ENCODE measurements around the gene MED7.

The MED7 gene

DNA sequence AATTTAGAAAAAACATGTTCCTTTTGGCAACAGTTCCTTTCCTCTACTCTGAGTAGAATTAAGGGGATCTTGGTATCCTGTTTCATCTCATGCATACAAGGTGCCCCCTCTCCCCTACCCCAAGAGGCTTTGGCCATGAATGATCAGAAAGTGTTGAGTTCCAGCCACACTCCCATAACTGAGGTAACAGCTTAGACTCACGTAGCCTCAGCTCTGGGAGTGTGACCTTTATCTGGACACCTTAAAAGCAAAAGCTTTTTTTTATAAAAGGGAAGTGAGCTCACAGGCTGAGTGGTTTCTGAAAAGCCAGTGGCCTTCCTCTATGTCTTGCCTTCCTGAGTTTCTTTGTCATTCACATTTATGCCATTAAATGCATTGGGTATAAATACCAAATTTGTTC is 32.9 kb downstream of the MED7 start:
- no peak overlapping the region for H3K4me3 ChIP-seq (replicated peaks; ENCODE audit: low read depth, low read length)
- TF ChIP-seq, protein P1, sequence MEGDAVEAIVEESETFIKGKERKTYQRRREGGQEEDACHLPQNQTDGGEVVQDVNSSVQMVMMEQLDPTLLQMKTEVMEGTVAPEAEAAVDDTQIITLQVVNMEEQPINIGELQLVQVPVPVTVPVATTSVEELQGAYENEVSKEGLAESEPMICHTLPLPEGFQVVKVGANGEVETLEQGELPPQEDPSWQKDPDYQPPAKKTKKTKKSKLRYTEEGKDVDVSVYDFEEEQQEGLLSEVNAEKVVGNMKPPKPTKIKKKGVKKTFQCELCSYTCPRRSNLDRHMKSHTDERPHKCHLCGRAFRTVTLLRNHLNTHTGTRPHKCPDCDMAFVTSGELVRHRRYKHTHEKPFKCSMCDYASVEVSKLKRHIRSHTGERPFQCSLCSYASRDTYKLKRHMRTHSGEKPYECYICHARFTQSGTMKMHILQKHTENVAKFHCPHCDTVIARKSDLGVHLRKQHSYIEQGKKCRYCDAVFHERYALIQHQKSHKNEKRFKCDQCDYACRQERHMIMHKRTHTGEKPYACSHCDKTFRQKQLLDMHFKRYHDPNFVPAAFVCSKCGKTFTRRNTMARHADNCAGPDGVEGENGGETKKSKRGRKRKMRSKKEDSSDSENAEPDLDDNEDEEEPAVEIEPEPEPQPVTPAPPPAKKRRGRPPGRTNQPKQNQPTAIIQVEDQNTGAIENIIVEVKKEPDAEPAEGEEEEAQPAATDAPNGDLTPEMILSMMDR (IDR thresholded peaks at IDR 0.05; ENCODE audit: low read depth, low read length, missing control alignments) = no peak
- no peak for DNase-seq (ENCODE audit: extremely low read depth, low read depth)

DNA sequence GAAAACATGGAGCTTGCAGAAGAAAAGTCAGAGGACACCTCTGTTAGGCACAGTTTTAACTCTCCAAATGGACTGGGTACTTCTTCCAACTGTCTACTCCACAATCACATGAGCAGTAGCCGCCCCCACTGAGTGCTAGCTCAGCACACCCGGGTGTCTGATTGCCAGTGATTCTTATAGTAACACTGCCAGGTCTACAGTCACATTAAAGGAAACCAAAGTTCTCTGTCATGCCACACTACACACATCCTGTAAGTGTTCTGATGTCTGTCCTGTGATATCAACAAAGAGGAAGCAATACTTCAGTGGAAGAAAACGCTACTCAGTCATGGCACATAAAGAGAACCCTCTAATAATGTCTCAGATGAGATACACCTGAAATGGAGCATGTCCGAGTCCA is 33.7 kb downstream of the MED7 start, which contains the start of gene HAVCR2:
Gene HAVCR2, minus strand, starts transcription at position 69 of the 400 bp plus-strand sequence. Its CDS starts 61 bp downstream, at position 8.
- H3K4me3 ChIP-seq (replicated peaks; ENCODE audit: low read depth, low read length) = no peak within 1 kb of the TSS
- no peak for DNase-seq (ENCODE audit: extremely low read depth, low read depth)
- TF ChIP-seq, protein P1 (IDR thresholded peaks at IDR 0.05; ENCODE audit: low read depth, low read length, missing control alignments) = no peak

DNA sequence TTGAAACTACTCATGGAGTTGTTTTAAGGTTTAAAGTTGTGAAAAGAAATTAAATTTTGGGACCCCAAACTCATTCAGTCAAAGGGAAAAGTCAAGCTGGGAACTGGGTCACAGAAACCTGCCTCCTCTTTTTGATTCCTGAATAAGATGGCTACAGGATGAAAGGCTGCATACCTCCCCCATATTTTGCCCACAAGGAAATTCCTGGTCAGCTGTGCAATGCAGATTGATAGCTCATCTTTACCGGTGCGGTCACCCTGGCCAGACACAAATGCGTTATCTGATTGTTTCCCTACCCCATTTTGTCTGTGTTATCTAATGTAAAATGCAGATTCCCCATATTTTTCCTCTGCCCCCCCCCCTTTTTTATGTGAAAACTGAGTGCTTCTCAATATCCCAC is 35.2 kb downstream of the MED7 start:
- TF ChIP-seq, protein P1 (IDR thresholded peaks at IDR 0.05; ENCODE audit: low read depth, low read length, missing control alignments) = no peak
- no peak overlapping the region for H3K4me3 ChIP-seq (replicated peaks; ENCODE audit: low read depth, low read length)
- DNase-seq (ENCODE audit: extremely low read depth, low read depth) = no peak

DNA sequence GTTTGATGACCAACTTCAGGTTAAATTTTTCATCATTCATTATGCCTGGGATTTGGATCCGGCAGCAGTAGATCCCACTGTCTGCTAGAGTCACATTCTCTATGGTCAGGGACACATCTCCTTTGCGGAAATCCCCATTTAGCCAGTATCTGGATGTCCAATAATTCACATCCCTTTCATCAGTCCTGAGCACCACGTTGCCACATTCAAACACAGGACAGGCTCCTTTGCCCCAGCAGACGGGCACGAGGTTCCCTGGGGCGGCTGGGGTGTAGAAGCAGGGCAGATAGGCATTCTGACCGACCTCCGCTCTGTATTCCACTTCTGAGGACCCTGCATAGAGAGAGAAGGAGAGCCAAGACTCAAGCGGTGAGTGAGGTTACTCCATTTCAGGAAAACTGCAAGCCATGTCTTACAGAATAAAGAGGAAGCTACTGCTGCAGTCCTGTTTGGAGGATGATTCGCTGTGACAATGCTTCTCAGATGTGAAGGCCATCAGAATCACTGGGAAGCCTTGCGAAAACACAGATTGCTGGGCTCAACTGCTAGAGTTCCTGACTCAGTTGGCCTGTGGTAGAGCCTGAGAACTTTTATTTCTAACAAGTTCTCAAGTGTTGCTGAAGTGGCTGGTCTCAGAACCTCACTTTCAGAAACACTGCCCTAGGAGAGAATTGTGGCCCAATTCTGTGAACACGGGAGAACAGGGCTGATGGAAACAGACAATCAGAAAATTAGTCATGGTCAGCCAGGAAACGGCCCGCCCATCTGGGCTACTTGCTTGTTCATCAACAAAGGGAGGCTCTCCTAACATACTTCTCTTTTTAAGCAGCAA is 35.8 kb downstream of the MED7 start:
- H3K4me3 ChIP-seq (replicated peaks; ENCODE audit: low read depth, low read length) = no peak overlapping the region
- TF ChIP-seq, protein P1 (IDR thresholded peaks at IDR 0.05; ENCODE audit: low read depth, low read length, missing control alignments) = no peak
- DNase-seq (ENCODE audit: extremely low read depth, low read depth) = no peak

DNA sequence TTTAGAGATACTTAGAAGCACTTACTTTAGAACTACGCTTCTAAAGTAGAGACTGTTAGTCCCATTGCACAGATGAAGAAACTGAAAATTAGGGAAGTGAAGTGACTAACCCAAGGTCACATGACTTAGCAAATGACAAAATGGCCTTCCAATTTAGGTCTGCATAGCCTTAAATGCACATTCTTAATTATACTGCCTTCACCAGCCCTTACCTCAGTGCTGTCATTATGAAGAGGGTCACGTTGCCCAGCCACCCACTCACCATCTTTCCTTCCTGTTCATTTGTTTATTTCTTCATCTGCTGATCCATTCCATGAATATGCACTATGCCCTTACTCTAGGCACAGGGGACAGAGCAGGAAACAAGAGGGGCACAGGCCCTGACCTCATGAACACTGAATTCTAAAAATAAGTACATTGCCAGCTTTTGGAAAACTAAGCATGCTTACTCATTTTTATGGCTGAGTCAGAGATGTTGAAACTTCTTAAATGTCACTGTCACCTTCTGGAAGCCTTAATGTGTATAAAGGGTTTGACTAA is 42.5 kb downstream of the MED7 start:
- peak; percentile 25 for DNase-seq (ENCODE audit: extremely low read depth, low read depth)

DNA sequence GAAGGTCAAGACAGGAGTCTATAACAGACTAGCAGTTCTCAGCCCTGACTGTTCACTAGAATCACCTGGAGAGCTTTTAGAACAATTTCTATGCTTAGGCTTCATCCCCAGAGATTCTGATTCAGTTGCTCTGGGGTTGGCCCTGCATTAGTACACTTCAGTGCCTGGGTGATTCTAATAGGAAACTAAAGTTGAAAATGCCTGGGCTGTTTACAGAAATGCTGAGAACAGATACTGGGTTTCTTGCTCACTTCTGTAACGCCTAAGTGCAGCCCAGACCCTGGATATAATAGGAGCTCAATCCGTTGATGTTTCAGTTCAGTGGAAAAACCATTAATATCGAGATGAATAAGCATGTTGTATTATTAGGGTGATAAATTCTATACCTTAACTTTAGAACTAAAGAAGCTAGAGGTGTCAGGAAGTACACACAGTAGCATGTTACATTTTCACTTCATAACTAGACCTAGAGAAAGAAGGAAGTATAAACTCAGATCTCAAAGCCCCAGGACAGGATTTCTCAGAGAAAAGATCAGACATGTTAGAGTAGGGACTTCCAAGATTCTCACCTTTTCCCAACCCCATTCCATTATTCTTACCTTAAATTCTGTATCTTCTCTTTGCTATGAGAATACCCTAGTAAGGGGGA is 54.2 kb downstream of the MED7 start:
- TF ChIP-seq, protein P1 (IDR thresholded peaks at IDR 0.05; ENCODE audit: low read depth, low read length, missing control alignments) = no peak
- no peak overlapping the region for H3K4me3 ChIP-seq (replicated peaks; ENCODE audit: low read depth, low read length)
- DNase-seq (ENCODE audit: extremely low read depth, low read depth) = no peak

More for the DNA sequence above, 42.5 kb downstream of the MED7 start:
- TF ChIP-seq, protein P1 (IDR thresholded peaks at IDR 0.05; ENCODE audit: low read depth, low read length, missing control alignments) = no peak
- no peak overlapping the region for H3K4me3 ChIP-seq (replicated peaks; ENCODE audit: low read depth, low read length)
